Peyer's patch (tissue), 4 donors: ENCODE data around the gene RABGEF1.

Experiments used
- CTCF ChIP-seq, 6 experiments: fragments of 450-650 bp in 4 of 6; fragments of 200-600 bp in 2 of 6; sonication (generic) in 1 of 6; IDR thresholded peaks; one replicate each; pipeline ENCODE4 v1.5.1; 2017 to 2019; ENCODE audit warnings: antibody characterized with exemption in 6 of 6, mild to moderate bottlenecking in 3 of 6, moderate library complexity in 1 of 6
- POLR2A ChIP-seq, 2 donors: fragments of 450-650 bp; IDR thresholded peaks; one replicate each; pipeline ENCODE4 v1.5.1; 2017; ENCODE audit warnings: antibody characterized with exemption in 2 of 2, mild to moderate bottlenecking in 2 of 2, moderate library complexity in 2 of 2

- no peak for TF ChIP-seq CTCF (IDR thresholded peaks at IDR 0.05)
- no peak for TF ChIP-seq POLR2A (IDR thresholded peaks at IDR 0.05)
Observed at GRCh38 chr7:66815951-66816350, 75.4 kb downstream of the RABGEF1 start.
